ENCODE results near the gene KCNK15.
"Not testable (repeated sequence)": the region's sequence is repeated elsewhere in the genome, so short reads cannot be mapped to it uniquely, and the experiment has no call there.

The KCNK15 gene

DNA sequence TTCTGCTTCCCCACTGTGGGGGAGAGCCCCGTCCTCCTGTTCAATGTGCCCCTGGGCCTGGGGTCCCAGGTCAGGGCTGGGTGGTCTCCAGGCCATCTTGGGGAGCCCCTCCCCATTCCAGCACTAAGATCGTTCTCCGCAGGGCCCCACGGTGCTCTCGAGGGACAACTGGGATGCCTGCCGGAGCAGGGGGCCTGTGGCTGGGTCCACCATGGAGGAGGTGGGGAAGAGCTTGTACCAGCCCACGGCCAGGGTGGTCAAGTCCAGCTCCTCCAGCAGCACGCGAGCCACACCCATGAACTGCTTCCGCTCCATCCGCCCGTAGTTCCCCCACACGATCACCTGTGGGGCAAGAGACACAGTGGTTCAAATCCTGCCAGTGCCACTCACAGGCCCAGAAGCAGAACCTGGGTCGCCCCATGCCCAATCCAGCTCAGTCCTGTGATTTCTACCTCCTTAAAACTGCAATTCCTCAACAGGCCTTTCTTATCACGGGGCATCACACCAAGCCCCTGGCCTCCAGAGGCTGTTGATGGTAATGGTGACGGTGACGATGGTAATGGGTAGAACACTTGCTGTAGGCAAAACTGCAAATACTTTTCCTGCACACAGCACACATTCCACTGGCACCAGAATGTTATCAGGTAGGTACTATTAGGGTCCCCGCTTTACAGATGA is 10.5 kb downstream of the KCNK15 start:
- no peak overlapping the region for H3K27ac ChIP-seq
- TF ChIP-seq, protein P1, sequence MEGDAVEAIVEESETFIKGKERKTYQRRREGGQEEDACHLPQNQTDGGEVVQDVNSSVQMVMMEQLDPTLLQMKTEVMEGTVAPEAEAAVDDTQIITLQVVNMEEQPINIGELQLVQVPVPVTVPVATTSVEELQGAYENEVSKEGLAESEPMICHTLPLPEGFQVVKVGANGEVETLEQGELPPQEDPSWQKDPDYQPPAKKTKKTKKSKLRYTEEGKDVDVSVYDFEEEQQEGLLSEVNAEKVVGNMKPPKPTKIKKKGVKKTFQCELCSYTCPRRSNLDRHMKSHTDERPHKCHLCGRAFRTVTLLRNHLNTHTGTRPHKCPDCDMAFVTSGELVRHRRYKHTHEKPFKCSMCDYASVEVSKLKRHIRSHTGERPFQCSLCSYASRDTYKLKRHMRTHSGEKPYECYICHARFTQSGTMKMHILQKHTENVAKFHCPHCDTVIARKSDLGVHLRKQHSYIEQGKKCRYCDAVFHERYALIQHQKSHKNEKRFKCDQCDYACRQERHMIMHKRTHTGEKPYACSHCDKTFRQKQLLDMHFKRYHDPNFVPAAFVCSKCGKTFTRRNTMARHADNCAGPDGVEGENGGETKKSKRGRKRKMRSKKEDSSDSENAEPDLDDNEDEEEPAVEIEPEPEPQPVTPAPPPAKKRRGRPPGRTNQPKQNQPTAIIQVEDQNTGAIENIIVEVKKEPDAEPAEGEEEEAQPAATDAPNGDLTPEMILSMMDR (IDR thresholded peaks at IDR 0.05), result no peak
- no peak for TF ChIP-seq ZFX (IDR thresholded peaks at IDR 0.05; ENCODE audit: borderline replicate concordance)

DNA sequence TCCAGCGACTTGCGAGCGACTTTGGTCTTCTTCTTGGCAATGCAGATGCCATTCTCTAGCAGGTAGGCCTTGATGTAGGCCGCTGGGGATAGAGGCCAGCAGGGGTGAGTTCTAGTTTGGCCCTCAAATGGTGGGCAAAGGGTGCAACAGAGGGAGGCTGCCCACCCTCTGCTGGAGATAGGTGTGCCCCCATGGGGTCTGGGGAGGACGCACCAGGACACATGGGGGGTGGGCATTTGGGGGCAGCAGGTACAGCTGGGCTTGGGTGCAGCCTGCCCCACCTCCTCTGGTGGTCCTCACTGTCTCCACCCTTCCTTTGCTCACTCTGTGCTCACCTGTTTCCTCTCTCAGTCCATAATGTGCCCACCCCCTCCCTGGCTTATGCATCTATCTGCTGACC is 11.3 kb downstream of the KCNK15 start:
- TF ChIP-seq ZFX (IDR thresholded peaks at IDR 0.05; ENCODE audit: borderline replicate concordance), result no peak
- TF ChIP-seq, protein P1 (IDR thresholded peaks at IDR 0.05), result no peak
- H3K27ac ChIP-seq, result no peak overlapping the region

DNA sequence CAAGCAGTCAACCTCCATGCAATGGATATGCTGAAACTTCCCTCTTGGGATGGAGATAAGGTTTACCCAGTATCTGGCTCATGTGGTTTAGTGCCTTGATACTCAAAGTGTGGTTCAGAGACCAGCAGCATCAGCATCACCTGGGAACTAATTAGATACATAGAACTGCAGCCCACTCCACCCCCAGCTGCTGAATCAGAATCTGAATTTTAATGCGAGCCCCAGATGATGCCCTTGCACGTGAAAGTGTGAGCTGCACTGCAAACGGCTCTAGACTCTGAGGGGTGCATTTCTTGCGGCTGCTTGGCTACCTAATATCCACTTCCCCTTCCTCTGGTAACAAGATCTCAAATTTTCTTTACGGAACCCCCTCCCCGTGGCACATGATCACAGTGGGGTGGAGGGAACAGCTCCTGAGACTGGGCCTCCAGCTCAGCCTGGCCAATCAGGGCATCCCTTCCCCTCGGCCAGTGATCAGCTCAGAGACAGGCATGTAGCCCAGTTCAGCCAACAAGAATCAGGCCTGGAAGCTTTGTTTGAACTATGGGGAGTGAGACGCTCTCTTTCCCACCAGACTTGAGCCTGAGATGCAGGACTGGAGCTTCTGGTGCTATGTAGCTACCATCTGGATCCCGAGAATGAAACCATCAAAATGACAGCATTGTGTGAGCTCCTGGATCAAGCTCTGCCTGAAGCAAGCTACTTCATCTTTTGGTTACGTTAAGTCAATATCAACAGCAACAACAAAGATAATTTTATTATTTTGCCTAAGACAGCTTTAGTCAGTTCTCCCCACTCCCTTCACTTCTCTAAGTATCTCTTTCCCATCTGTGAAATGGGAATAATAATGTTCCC is 12.8 kb downstream of the KCNK15 start:
- TF ChIP-seq, protein P1 (IDR thresholded peaks at IDR 0.05), result no peak
- TF ChIP-seq ZFX (IDR thresholded peaks at IDR 0.05; ENCODE audit: borderline replicate concordance), result no peak
- H3K27ac ChIP-seq, result no peak overlapping the region

DNA sequence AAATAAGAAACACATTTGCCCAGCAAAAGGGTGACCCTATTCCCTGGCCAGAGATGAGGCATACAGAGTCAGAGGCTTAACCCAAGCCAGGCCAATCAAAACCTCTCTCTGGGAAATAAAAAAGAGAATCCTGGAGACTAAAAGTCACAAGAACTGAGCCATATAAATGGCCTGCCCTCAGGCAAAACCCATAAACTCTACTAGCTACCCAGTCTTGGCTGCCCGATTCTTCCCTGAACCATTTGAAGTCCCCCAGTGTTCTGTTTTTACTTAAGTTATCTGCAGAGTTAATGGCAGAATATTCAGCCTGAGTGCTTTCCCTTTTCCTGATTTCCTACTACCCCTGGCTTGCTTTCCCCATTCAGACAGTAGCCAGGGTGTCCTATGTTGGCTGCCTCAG is 13.9 kb downstream of the KCNK15 start:
- no peak overlapping the region for H3K27ac ChIP-seq
- no peak for TF ChIP-seq ZFX (IDR thresholded peaks at IDR 0.05; ENCODE audit: borderline replicate concordance)
- TF ChIP-seq, protein P1 (IDR thresholded peaks at IDR 0.05), result no peak

DNA sequence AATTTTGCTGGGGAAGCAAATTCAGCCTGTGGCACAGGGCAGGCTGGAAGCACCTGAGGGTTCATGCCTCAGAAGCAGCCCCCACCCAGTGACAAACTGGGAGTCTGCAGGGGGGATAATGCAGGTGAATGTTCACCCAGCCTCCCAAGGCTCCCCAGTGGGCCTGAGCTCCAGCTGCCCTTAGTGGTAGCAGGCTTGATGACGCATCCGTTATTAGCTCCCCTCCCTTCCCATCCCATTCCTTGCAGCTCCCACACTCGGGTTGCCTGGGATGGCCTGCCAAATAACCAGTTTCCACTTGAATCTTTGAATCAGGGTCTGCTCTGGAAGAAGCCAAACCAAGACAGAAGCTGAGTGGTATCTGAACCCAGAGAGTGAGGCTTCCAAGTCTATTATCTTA is 15.8 kb downstream of the KCNK15 start:
- no peak for TF ChIP-seq ZFX (IDR thresholded peaks at IDR 0.05; ENCODE audit: borderline replicate concordance)
- TF ChIP-seq, protein P1 (IDR thresholded peaks at IDR 0.05), result no peak
- no peak overlapping the region for H3K27ac ChIP-seq

DNA sequence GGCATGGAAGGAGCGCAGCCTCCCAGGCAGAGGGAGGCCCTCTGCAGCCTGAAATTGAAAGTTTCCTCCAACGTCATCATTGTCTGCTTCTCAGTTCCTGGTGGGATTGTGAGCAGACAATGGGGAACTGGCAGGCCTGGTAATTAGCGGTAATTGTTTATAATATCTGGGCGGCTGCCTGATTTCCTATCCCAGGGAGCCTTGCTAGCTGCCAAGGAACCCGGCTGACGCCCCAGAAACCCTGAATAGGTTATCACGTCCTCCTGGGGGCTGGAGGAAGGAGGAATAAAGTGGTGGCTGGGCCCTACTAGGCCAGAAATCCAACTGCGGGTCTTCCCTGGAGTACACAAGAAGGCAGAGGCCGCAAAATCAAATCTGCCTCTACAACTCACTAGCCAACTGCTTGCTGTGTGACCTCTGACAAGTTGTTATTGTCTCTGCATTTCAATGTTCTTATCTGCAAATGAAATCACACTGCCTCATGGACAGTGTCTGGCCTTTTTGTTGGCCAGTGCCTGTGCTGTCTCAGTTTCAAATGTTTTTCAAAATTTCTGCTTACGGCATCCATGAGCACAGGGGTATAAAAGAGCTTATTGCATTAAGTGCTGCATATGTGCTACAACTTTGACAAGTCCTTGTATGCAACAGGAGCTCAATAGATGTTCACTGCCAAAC is 16.9 kb downstream of the KCNK15 start:
- no peak for TF ChIP-seq ZFX (IDR thresholded peaks at IDR 0.05; ENCODE audit: borderline replicate concordance)
- TF ChIP-seq, protein P1 (IDR thresholded peaks at IDR 0.05), result no peak
- H3K27ac ChIP-seq, result no peak overlapping the region

DNA sequence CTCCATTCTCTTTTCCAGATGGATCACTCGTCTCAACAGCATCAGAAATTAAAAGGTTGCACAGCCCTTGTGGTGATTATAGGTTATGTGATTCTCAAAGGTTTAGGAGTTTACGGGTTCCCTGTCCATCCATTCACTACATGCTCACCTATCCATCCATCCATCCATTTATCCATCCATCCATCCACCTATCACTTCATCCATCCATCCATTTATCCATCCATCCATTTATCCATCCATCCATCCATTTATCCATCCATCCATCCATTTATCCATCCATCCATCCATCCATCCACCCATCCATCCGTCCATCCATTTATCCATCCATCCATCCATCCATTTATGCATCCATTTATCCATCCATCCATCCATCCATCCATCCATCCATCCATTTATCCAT is 18.1 kb downstream of the KCNK15 start:
- not testable (repeated sequence) for H3K27ac ChIP-seq
